H1 (cell line): ENCODE measurements around the gene ABHD14A. TPM values are rescaled to one million over a fixed set of nuclear protein-coding genes. Genes with fewer than 3 reads are reported as not detected.

Experiments
- CTCF ChIA-PET: fragments of 300-600 bp; sonication (Branson Sonifier 250); formaldehyde crosslinking; loops from one replicate; lab custom pipeline; 2021; ENCODE audit not compliant: partially characterized antibody; lab: Charles Lee
- POLR2A ChIA-PET: fragments of 300-600 bp; sonication (Branson Sonifier 250); formaldehyde crosslinking; loops from one replicate; lab custom pipeline; 2021; ENCODE audit warnings: inconsistent platforms; ENCODE audit not compliant: partially characterized antibody; lab: Charles Lee
- DNase-seq, 2 experiments: peaks; one replicate each; pipeline versions ENCODE4 v3.0.0 to v3.0.0-alpha.2; 2010 to 2022; ENCODE audit warnings: low spot score in 2 of 2, low read depth in 1 of 2, mixed read lengths in 1 of 2
- FAIRE-seq: peaks from 2 replicates; lab custom pipeline; 2011; peaks lifted over from hg19 to GRCh38; lab: Jason Lieb, UNC
- H2AFZ ChIP-seq: 2 replicates; pipeline ENCODE4 v1.8.1; 2012; ENCODE audit warnings: low read length, inconsistent platforms
- H2AK5ac ChIP-seq: 2 replicates; pipeline ENCODE4 v1.6.1; 2013; ENCODE audit warnings: low read depth, low read length
- H2BK120ac ChIP-seq: replicated peaks from 2 replicates; pipeline ENCODE3; 2013; ENCODE audit warnings: low read depth, low read length, inconsistent platforms
- H2BK12ac ChIP-seq: 2 replicates; pipeline ENCODE4 v1.6.1; 2013; ENCODE audit warnings: low read depth, low read length
- H2BK15ac ChIP-seq: 2 replicates; pipeline ENCODE4 v1.6.1; 2013; ENCODE audit warnings: low read length
- H2BK20ac ChIP-seq: 2 replicates; pipeline ENCODE4 v1.6.1; 2013; ENCODE audit warnings: low read length
- H2BK5ac ChIP-seq: 2 replicates; pipeline ENCODE4 v1.6.1; 2013; ENCODE audit warnings: low read depth, low read length
- H3K14ac ChIP-seq: 2 replicates; pipeline ENCODE4 v1.6.1; 2013; ENCODE audit warnings: inconsistent platforms; ENCODE audit not compliant: insufficient read length
- H3K18ac ChIP-seq: 2 replicates; pipeline ENCODE4 v1.6.1; 2013; ENCODE audit warnings: low read length; ENCODE audit errors: extremely low read depth
- H3K23ac ChIP-seq: 2 replicates; pipeline ENCODE4 v1.6.1; 2013; ENCODE audit warnings: inconsistent platforms; ENCODE audit not compliant: insufficient read length
- H3K23me2 ChIP-seq: 2 replicates; pipeline ENCODE4 v1.6.1; 2013; ENCODE audit warnings: low read depth, low read length
- H3K27ac ChIP-seq: 2 replicates; pipeline ENCODE4 v1.6.1; 2011; ENCODE audit warnings: low read depth, low read length, inconsistent platforms
- H3K27me3 ChIP-seq, 4 experiments: replicated peaks in 1 of 4; 1 replicate in 1 of 4; 2 replicates in 3 of 4; pipeline versions ENCODE4 v1.6.1 to v1.8.1; 2011 to 2013; ENCODE audit warnings: low read length in 3 of 4, mild to moderate bottlenecking in 3 of 4, inconsistent platforms in 2 of 4, mixed read lengths in 2 of 4, moderate library complexity in 1 of 4; ENCODE audit not compliant: control insufficient read depth in 3 of 4, insufficient read depth in 3 of 4; ENCODE audit errors: extremely low read depth in 1 of 4
- H3K36me3 ChIP-seq, 4 experiments: 2 replicates each; pipeline versions ENCODE4 v1.6.1 to v1.8.1; 2011 to 2013; ENCODE audit warnings: mild to moderate bottlenecking in 4 of 4, low read length in 3 of 4, moderate library complexity in 2 of 4, control low read depth in 1 of 4, inconsistent platforms in 1 of 4; ENCODE audit not compliant: insufficient read depth in 4 of 4, control insufficient read depth in 2 of 4
- H3K4ac ChIP-seq: replicated peaks from 2 replicates; pipeline ENCODE3; 2013; ENCODE audit warnings: low read length, low read depth, mixed read lengths, inconsistent platforms; ENCODE audit not compliant: insufficient read length
- H3K4me1 ChIP-seq, 4 experiments: replicated peaks in 1 of 4; 1 replicate in 1 of 4; 2 replicates in 3 of 4; pipeline versions ENCODE4 v1.6.1 to v1.8.1; 2011 to 2013; ENCODE audit warnings: low read length in 3 of 4, inconsistent platforms in 2 of 4, mixed read lengths in 1 of 4; ENCODE audit not compliant: insufficient read depth in 4 of 4, control insufficient read depth in 3 of 4
- H3K4me2 ChIP-seq, 2 experiments: 2 replicates each; pipeline versions ENCODE4 v1.6.1 to v1.8.1; 2011 to 2013; ENCODE audit warnings: low read depth in 2 of 2, low read length in 2 of 2, control low read depth in 1 of 2, inconsistent platforms in 1 of 2, mild to moderate bottlenecking in 1 of 2; ENCODE audit not compliant: insufficient read depth in 1 of 2
- H3K4me3 ChIP-seq, 4 experiments: fragments of 200-600, 300-600 bp in 1 of 4; sonication (generic), shearing (Covaris generic), sonication (Bioruptor Twin) in 1 of 4; 2 replicates each; pipeline versions ENCODE4 v1.5.1 to v1.8.1; 2011 to 2016; ENCODE audit warnings: low read length in 4 of 4, low read depth in 3 of 4, control low read depth in 2 of 4, inconsistent platforms in 2 of 4, mild to moderate bottlenecking in 2 of 4, mixed read lengths in 1 of 4, moderate library complexity in 1 of 4; ENCODE audit not compliant: insufficient read depth in 2 of 4; ENCODE audit errors: extremely low read depth in 1 of 4
- H3K56ac ChIP-seq: replicated peaks from 2 replicates; pipeline ENCODE3; 2013; ENCODE audit warnings: low read depth, mild to moderate bottlenecking, mixed read lengths, low read length, inconsistent platforms; ENCODE audit not compliant: insufficient read length
- H3K79me1 ChIP-seq: 2 replicates; pipeline ENCODE4 v1.6.1; 2013; ENCODE audit warnings: low read depth, low read length, control low read depth
- H3K79me2 ChIP-seq, 2 experiments: 2 replicates each; pipeline versions ENCODE4 v1.6.1 to v1.8.1; 2012 to 2013; ENCODE audit warnings: low read length in 2 of 2, mild to moderate bottlenecking in 2 of 2, inconsistent platforms in 1 of 2; ENCODE audit not compliant: insufficient read depth in 2 of 2, control insufficient read depth in 1 of 2
- H3K9ac ChIP-seq, 4 experiments: replicated peaks in 1 of 4; 1 replicate in 1 of 4; 2 replicates in 3 of 4; pipeline versions ENCODE4 v1.6.1 to v1.8.1; 2011 to 2013; ENCODE audit warnings: low read depth in 3 of 4, low read length in 3 of 4, control low read depth in 2 of 4, mild to moderate bottlenecking in 2 of 4, moderate library complexity in 2 of 4, inconsistent platforms in 1 of 4; ENCODE audit errors: extremely low read depth in 1 of 4
- H3K9me3 ChIP-seq, 2 experiments: 2 replicates each; pipeline versions ENCODE4 v1.6.1 to v1.8.1; 2012 to 2013; ENCODE audit warnings: mild to moderate bottlenecking in 2 of 2, moderate library complexity in 2 of 2, control low read depth in 1 of 2, inconsistent platforms in 1 of 2, low read depth in 1 of 2, low read length in 1 of 2, mixed read lengths in 1 of 2; ENCODE audit not compliant: insufficient read depth in 2 of 2
- H4K20me1 ChIP-seq, 2 experiments: replicated peaks in 1 of 2; 2 replicates each; pipeline versions ENCODE3 to v1.8.1; 2011 to 2013; ENCODE audit warnings: inconsistent platforms in 2 of 2, low read length in 2 of 2, mild to moderate bottlenecking in 1 of 2; ENCODE audit not compliant: insufficient read depth in 2 of 2, control insufficient read depth in 1 of 2
- H4K5ac ChIP-seq: 2 replicates; pipeline ENCODE4 v1.6.1; 2013; ENCODE audit warnings: low read length, low read depth, mixed read lengths, inconsistent platforms; ENCODE audit not compliant: insufficient read length
- H4K8ac ChIP-seq: 2 replicates; pipeline ENCODE4 v1.8.0; 2013; ENCODE audit warnings: mild to moderate bottlenecking, moderate library complexity, low read length, inconsistent platforms; ENCODE audit not compliant: insufficient read depth; ENCODE audit errors: extremely low read depth
- H4K91ac ChIP-seq: replicated peaks from 2 replicates; pipeline ENCODE3; 2013; ENCODE audit warnings: low read length, mixed read lengths, inconsistent platforms; ENCODE audit not compliant: insufficient read length
- SRF ChIP-seq: IDR thresholded peaks from 2 replicates; pipeline ENCODE4 v1.6.1; 2011; ENCODE audit warnings: mild to moderate bottlenecking, low read depth, low read length, moderate library complexity
- WGBS, 2 experiments: shearing (Covaris generic) in 1 of 2; methylation state at CpG; one replicate each; pipeline versions ENCODE4 v1.1.6 to v1.1.7; 2013 to 2015; ENCODE audit warnings: low lambda C conversion rate in 2 of 2, mixed read lengths in 2 of 2, inconsistent platforms in 1 of 2, low coverage in 1 of 2, missing lambda C conversion rate in 1 of 2; ENCODE audit not compliant: insufficient replicate concordance in 2 of 2, insufficient coverage in 1 of 2, insufficient read length in 1 of 2; ENCODE audit errors: extremely low coverage in 1 of 2, missing lambda C conversion rate in 1 of 2; 5-methylcytosine and 5-hydroxymethylcytosine counted together
- polyA plus RNA-seq, 7 experiments: library from polyadenylated mRNA; depleted of rRNA in 3 of 7; stranded (reverse) in 5 of 7; unstranded in 2 of 7; fragments of >200 nt in 5 of 7; fragments of 200-250 nt in 2 of 7; gene quantifications; 1 replicate in 5 of 7; 2 replicates in 1 of 7; 4 replicates in 1 of 7; pipeline versions ENCODE4 v1.2.1 to v1.2.3, GENCODE V29; 2011 to 2013; ENCODE audit warnings: missing spikeins in 2 of 7, mixed read lengths in 2 of 7
- total RNA-seq: library from RNA; stranded (reverse); fragmentation: NEBNext Ultra II Directional; extraction: Animal tissue kit (Norgen Biotek cat#: 25700); gene quantifications from 2 replicates; pipeline ENCODE4 v1.2.1, GENCODE V29; 2021

ABHD14A gene
- total and polyA plus RNA-seq, 2 of the 8 experiments (the other 6 are each of a cell fraction or from before 2014, with no cell fraction given): 4.6 to 9.8 TPM

DNA sequence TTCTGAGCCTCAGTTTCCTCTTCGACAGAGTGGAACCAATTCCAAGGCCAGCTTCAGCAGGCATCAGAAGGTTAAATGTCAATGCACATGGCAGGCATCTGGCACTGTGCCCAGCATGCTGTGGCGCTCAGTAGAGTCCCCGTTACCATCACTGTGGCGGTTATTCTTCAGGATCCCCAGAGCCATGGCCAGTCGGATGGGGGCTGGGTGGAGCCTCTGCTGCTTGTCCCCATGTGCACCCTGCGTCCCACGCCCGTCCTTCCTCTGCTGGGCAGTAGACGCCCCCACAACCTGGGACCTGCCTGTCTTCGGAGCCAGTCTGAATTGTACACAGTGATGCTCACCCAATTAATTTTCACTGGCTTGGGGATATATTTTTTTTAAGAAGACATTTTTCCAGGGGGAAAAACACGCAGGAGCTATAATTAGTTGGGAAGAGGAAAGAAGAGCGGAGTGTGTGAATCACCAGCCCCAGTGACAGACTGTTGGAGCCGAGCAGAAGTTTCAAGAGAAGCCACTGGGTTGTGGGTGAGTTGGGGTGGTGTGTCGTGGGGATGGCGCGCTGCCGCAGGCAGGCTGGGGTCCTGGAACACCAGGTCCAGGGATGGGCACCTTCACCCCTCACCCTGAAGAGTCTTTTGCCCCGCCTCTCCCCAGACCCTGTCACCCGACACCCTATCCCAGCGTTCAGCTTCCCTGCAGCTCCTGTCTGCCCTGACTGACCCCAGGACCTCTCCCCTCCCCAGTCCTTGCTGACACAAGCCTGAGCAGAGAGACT, 47.6 kb downstream of the ABHD14A start:
- CTCF ChIA-PET: interaction anchor here (1.1 to 24.7 kb wide), 8 partner anchors 9 to 110 kb away, joined by 3 to 984 read pairs (median 9); partner anchors contain the start of gene DUSP7
- Histone ChIP-seq H3K14ac (no peak overlapping the region), H3K9me3 (no peaks in the 10 kb centered on the region), H4K20me1 (no peaks in the 10 kb centered on the region), H2AFZ (no peak overlapping the region), H3K23me2 (peaks cover 1% of the 10 kb centered on the region; the same call in 1 of the 2 replicates), H3K27ac (no peak overlapping the region), H2BK120ac (no peak overlapping the region), H3K56ac (no peak overlapping the region), H2BK20ac (0 out of 2 replicates have a peak overlapping the region, but pooled peaks have one; percentile 48), H3K4me1 (peaks cover 0 to 5% (median 2%) of the 10 kb centered on the region in 4 experiments; a peak in 3 of 7 replicates), H4K8ac (no peak overlapping the region), H2AK5ac (no peak overlapping the region), H2BK12ac (no peak overlapping the region), H3K27me3 (no peaks in the 10 kb centered on the region), H3K4me2 (no peak overlapping the region), H2BK5ac (no peak overlapping the region), H3K4me3 (no peak overlapping the region), H4K5ac (no peak overlapping the region), H3K79me2 (no peaks in the 10 kb centered on the region), H2BK15ac (no peak overlapping the region), H3K18ac (no peak overlapping the region), H3K79me1 (no peaks in the 10 kb centered on the region), H4K91ac (no peak overlapping the region), H3K23ac (no peak overlapping the region), H3K36me3 (no peaks in the 10 kb centered on the region), H3K9ac (no peak overlapping the region), H3K4ac (no peak overlapping the region)
- DNase-seq (no peak), FAIRE-seq (peak; percentile 36)
- 83% methylated on average over 20 of the region's 20 CpGs; no CpG with 5 or more reads in 1 of the 2 experiments for WGBS, 2 experiments
- POLR2A ChIA-PET: interaction anchor here (0.6 to 2.2 kb wide), 5 partner anchors 14 to 56 kb away, joined by 3 to 6 read pairs (median 4); partner anchors contain the start of genes DUSP7, PCBP4 and RPL29
- no peak for TF ChIP-seq SRF
